Body of pancreas (tissue), 4 donors: ENCODE data around the gene UBAC2. TPM values are rescaled to one million over a fixed set of nuclear protein-coding genes. Genes with fewer than 3 reads are reported as not detected.

ENCODE experiments used
- ATAC-seq: fragments of 150-250 bp; one replicate; pipeline ENCODE4 v1.9.1; 2016
- DNase-seq, 4 donors: peaks; one replicate each; pipeline ENCODE4 v3.0.0-alpha.2; 2019
- H3K27ac ChIP-seq, 4 donors: fragments of 200-600 bp; sonication (generic); 1 replicate in 3 of 4; 2 replicates in 1 of 4; pipeline versions ENCODE4 v1.5.1 to v1.6.1; 2016 to 2019; ENCODE audit warnings: mild to moderate bottlenecking in 1 of 4, mixed read lengths in 1 of 4, moderate library complexity in 1 of 4
- H3K27me3 ChIP-seq, 2 donors: fragments of 200-600 bp; sonication (generic); one replicate each; pipeline ENCODE4 v1.6.0; 2016; ENCODE audit warnings: mild to moderate bottlenecking in 1 of 2
- H3K36me3 ChIP-seq, 2 donors: fragments of 200-600 bp; sonication (generic); replicated peaks in 1 of 2; 2 replicates each; pipeline ENCODE4 v1.5.1; 2016; ENCODE audit warnings: low read depth in 2 of 2; ENCODE audit not compliant: insufficient read depth in 1 of 2
- H3K4me1 ChIP-seq: fragments of 200-600 bp; sonication (generic); one replicate; pipeline ENCODE4 v1.6.0; 2016
- H3K4me3 ChIP-seq, 2 donors: fragments of 200-600 bp; sonication (generic); 1 replicate in 1 of 2; 2 replicates in 1 of 2; pipeline ENCODE4 v1.5.1; 2016 to 2019
- H3K9me3 ChIP-seq, 3 donors: fragments of 200-600 bp; sonication (generic); 1 replicate in 2 of 3; 2 replicates in 1 of 3; pipeline ENCODE4 v1.5.1; 2016
- POLR2A ChIP-seq, 3 donors: fragments of 450-650 bp; IDR thresholded peaks; one replicate each; pipeline ENCODE4 v1.6.1; 2016; ENCODE audit warnings: antibody characterized with exemption in 3 of 3, mild to moderate bottlenecking in 2 of 3
- WGBS, 2 donors: methylation state at CpG; one replicate each; pipeline ENCODE4 v1.1.5; 2017; 5-methylcytosine and 5-hydroxymethylcytosine counted together
- intact Hi-C: fragments of 100-400 bp; cut with DNase I; formaldehyde crosslinking; loops from one replicate; pipeline ENCODE4 v1.15.1; 2023
- total RNA-seq, 2 donors: library from RNA; depleted of rRNA; stranded (reverse); fragments of >200 nt; gene quantifications; one replicate each; pipeline ENCODE4 v1.1.0, GENCODE V29; 2016
- TF ChIP-seq, protein P1 (sequence below), 7 experiments: fragments of 450-650 bp in 4 of 7; fragments of 200-600 bp in 3 of 7; sonication (generic) in 3 of 7; IDR thresholded peaks; one replicate each; pipeline ENCODE4 v1.5.1; 2016 to 2019; ENCODE audit warnings: antibody characterized with exemption in 7 of 7

The UBAC2 gene
- total RNA-seq, 2 donors from 2014 or later = 21.4 to 27.2 TPM

DNA sequence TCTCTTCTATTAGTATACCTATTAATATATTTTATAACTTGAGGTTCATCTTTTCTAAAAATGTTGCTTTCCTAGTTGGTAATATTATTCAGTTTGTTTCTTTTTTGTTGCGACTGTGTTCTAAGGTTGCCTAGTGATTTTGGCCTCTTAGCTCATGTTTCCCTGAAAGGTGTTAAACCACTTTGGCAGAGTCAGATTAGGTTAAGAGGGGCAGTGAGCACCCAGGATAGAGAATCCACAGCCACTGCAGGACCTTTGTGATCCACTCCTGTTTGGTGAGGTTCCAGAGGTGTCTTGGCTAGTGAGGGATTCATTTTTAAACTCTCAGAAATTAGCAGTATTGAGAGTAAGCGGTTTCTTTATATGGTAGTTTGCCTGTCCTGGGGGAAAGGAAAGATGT is 72.5 kb downstream of the UBAC2 start:
- Histone ChIP-seq H3K9me3 (no peaks in the 10 kb centered on the region), H3K27me3 (no peaks in the 10 kb centered on the region), H3K27ac (no peak overlapping the region), H3K4me1 (no peaks in the 10 kb centered on the region), H3K4me3 (no peak overlapping the region), H3K36me3 (no peaks in the 10 kb centered on the region)
- DNase-seq (no peak), ATAC-seq (no peak)
- intact Hi-C loops = loop anchor here (10.0 kb wide), 1 partner anchor 152 kb away; no protein-coding TSS in a partner anchor
- 96 to 97% methylated on average over 2 of the region's 2 CpGs for WGBS, 2 donors
- TF ChIP-seq, protein P1, sequence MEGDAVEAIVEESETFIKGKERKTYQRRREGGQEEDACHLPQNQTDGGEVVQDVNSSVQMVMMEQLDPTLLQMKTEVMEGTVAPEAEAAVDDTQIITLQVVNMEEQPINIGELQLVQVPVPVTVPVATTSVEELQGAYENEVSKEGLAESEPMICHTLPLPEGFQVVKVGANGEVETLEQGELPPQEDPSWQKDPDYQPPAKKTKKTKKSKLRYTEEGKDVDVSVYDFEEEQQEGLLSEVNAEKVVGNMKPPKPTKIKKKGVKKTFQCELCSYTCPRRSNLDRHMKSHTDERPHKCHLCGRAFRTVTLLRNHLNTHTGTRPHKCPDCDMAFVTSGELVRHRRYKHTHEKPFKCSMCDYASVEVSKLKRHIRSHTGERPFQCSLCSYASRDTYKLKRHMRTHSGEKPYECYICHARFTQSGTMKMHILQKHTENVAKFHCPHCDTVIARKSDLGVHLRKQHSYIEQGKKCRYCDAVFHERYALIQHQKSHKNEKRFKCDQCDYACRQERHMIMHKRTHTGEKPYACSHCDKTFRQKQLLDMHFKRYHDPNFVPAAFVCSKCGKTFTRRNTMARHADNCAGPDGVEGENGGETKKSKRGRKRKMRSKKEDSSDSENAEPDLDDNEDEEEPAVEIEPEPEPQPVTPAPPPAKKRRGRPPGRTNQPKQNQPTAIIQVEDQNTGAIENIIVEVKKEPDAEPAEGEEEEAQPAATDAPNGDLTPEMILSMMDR (IDR thresholded peaks at IDR 0.05) = no peak
- TF ChIP-seq POLR2A (IDR thresholded peaks at IDR 0.05) = no peak

GRCh38 chr13:99275093-99275469 is 74.4 kb downstream of the UBAC2 start:
- no peaks in the 10 kb centered on the region for H3K9me3 ChIP-seq
- no peak for TF ChIP-seq POLR2A (IDR thresholded peaks at IDR 0.05)
- TF ChIP-seq, protein P1 (IDR thresholded peaks at IDR 0.05) = no peak
- intact Hi-C loops = loop anchor here (10.0 kb wide), 1 partner anchor 150 kb away; no protein-coding TSS in a partner anchor

DNA sequence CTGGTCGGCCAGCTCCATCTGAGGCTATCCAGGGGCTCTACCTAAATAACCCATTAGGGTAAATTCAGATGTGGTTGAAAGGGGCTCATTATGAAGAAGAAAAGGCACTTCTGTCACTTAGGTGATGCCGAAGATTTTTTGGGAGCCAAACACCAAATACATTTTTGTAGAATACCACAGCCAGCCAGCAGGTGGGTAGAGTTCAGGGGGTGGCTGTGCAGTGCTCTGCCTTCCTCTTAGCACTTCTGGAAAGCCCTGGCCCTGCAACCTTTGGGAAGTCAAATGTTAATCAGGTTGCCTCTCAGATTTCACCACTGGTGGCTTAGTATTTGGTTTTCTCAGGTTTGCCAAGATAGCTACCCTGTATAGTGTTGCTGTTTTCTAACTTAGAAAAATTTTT is 76.1 kb downstream of the UBAC2 start:
- no peak overlapping the region for H3K27ac ChIP-seq

More at GRCh38 chr13:99275093-99275469, 74.4 kb downstream of the UBAC2 start:
- no peaks in the 10 kb centered on the region for H3K27me3 ChIP-seq
- ATAC-seq = no peak
- H3K4me3 ChIP-seq = no peak overlapping the region
- 43 to 78% methylated on average over 1 of the region's 1 CpG for WGBS, 2 donors
- no peaks in the 10 kb centered on the region for H3K4me1 ChIP-seq
- no peak for DNase-seq
- H3K27ac ChIP-seq = no peak overlapping the region
- no peaks in the 10 kb centered on the region for H3K36me3 ChIP-seq

DNA sequence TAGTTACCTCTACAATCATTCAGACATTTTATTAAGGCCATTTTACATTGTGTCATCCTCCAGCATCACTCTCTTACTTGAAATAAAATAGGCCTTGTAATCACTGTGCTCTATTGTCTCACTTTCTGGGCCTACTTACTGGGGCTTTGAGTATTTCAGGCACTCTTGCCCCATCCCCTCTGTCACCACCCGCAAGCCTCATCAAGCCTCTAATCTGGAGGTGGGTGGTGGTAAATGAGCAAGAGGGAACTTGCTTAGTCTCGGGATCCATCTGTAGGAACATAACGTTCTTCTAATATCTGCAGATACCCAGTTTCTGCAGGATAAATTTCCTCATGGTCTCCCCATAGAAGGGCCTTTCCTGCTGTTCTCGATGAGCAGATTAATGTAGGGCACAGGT is 77.0 kb downstream of the UBAC2 start:
- Histone ChIP-seq H3K9me3 (no peaks in the 10 kb centered on the region), H3K27me3 (no peaks in the 10 kb centered on the region), H3K4me1 (no peaks in the 10 kb centered on the region), H3K27ac (no peak overlapping the region), H3K36me3 (no peaks in the 10 kb centered on the region), H3K4me3 (no peak overlapping the region)
- intact Hi-C loops = loop anchor here (10.0 kb wide), 1 partner anchor 147 kb away; no protein-coding TSS in a partner anchor
- 81 to 96% methylated on average over 4 of the region's 4 CpGs for WGBS, 2 donors
- DNase-seq = peak in 1 of 4 donors; percentile 58
- no peak for TF ChIP-seq POLR2A (IDR thresholded peaks at IDR 0.05)
- TF ChIP-seq, protein P1 (IDR thresholded peaks at IDR 0.05) = no peak
- no peak for ATAC-seq

More for the DNA sequence above, 76.1 kb downstream of the UBAC2 start:
- Histone ChIP-seq H3K9me3 (no peaks in the 10 kb centered on the region), H3K27me3 (no peaks in the 10 kb centered on the region), H3K36me3 (no peaks in the 10 kb centered on the region), H3K4me1 (no peaks in the 10 kb centered on the region), H3K4me3 (no peak overlapping the region)
- intact Hi-C loops = loop anchor here (10.0 kb wide), 1 partner anchor 148 kb away; no protein-coding TSS in a partner anchor
- 91 to 94% methylated on average over 2 of the region's 2 CpGs for WGBS, 2 donors
- TF ChIP-seq, protein P1 (IDR thresholded peaks at IDR 0.05) = no peak
- no peak for TF ChIP-seq POLR2A (IDR thresholded peaks at IDR 0.05)
- ATAC-seq (no peak), DNase-seq (no peak)

GRCh38 chr13:99278200-99278599 is 77.5 kb downstream of the UBAC2 start:
- Histone ChIP-seq H3K36me3 (no peaks in the 10 kb centered on the region), H3K9me3 (no peaks in the 10 kb centered on the region), H3K4me3 (no peak overlapping the region), H3K27ac (no peak overlapping the region), H3K27me3 (no peaks in the 10 kb centered on the region), H3K4me1 (no peaks in the 10 kb centered on the region)
- intact Hi-C loops = loop anchor here (10.0 kb wide), 1 partner anchor 147 kb away; no protein-coding TSS in a partner anchor
- no peak for DNase-seq
- 56 to 90% methylated on average over 5 of the region's 5 CpGs for WGBS, 2 donors
- TF ChIP-seq, protein P1 (IDR thresholded peaks at IDR 0.05) = no peak
- no peak for TF ChIP-seq POLR2A (IDR thresholded peaks at IDR 0.05)
- ATAC-seq = no peak
